Loucy (cell line): ENCODE measurements around the gene AGAP1.

Experiments used
- H2AFZ ChIP-seq: fragments of 200-600 bp; sonication (generic); 2 replicates; pipeline ENCODE4 v1.6.0; 2016; ENCODE audit warnings: antibody characterized with exemption, mild to moderate bottlenecking, low read length, moderate library complexity
- H3F3A ChIP-seq: fragments of 200-600 bp; 2 replicates; pipeline ENCODE4 v1.6.0; 2016; ENCODE audit warnings: antibody characterized with exemption, low read depth, mild to moderate bottlenecking
- H3K27me3 ChIP-seq: fragments of 200-600 bp; sonication (generic); 2 replicates; pipeline ENCODE4 v1.6.1; 2014; ENCODE audit warnings: low read length, mild to moderate bottlenecking; ENCODE audit not compliant: insufficient read depth, poor library complexity, severe bottlenecking
- H3K36me3 ChIP-seq: fragments of 200-600 bp; sonication (generic); 2 replicates; pipeline ENCODE4 v1.6.1; 2016; ENCODE audit warnings: low read length; ENCODE audit not compliant: insufficient read depth
- H3K4me1 ChIP-seq: fragments of 200-600 bp; sonication (generic); 2 replicates; pipeline ENCODE4 v1.5.1; 2014; ENCODE audit warnings: low read length, mild to moderate bottlenecking; ENCODE audit not compliant: insufficient read depth, poor library complexity, severe bottlenecking
- H3K4me2 ChIP-seq: fragments of 200-600 bp; sonication (generic); 2 replicates; pipeline ENCODE4 v1.6.0; 2014; ENCODE audit warnings: antibody characterized with exemption, low read length, low read depth, mild to moderate bottlenecking; ENCODE audit not compliant: poor library complexity, severe bottlenecking
- H3K4me3 ChIP-seq: fragments of 200-600 bp; sonication (generic); 2 replicates; pipeline ENCODE4 v1.5.1; 2014; ENCODE audit warnings: low read length, mild to moderate bottlenecking, mixed read lengths; ENCODE audit not compliant: poor library complexity, severe bottlenecking
- H3K79me2 ChIP-seq: fragments of 200-600 bp; sonication (generic); 2 replicates; pipeline ENCODE4 v1.6.1; 2014; ENCODE audit warnings: low read length; ENCODE audit not compliant: insufficient read depth
- H3K9ac ChIP-seq: fragments of 200-600 bp; sonication (generic); 2 replicates; pipeline ENCODE4 v1.6.0; 2014; ENCODE audit warnings: mild to moderate bottlenecking, low read depth, low read length, moderate library complexity; ENCODE audit not compliant: poor library complexity, severe bottlenecking
- H3K9me2 ChIP-seq: fragments of 200-600 bp; sonication (generic); replicated peaks from 2 replicates; pipeline ENCODE4 v1.6.1; 2016; ENCODE audit warnings: low read depth, low read length, mixed read lengths
- H3K9me3 ChIP-seq: fragments of 200-600 bp; sonication (generic); 2 replicates; pipeline ENCODE4 v1.6.1; 2014; ENCODE audit warnings: mild to moderate bottlenecking, antibody characterized with exemption, low read length, low read depth; ENCODE audit not compliant: insufficient read depth
- H4K20me1 ChIP-seq: fragments of 200-600 bp; sonication (generic); 2 replicates; pipeline ENCODE4 v1.6.0; 2014; ENCODE audit warnings: antibody characterized with exemption, low read length, mild to moderate bottlenecking; ENCODE audit not compliant: insufficient read depth, poor library complexity, severe bottlenecking
- EZH2phosphoT487 ChIP-seq: fragments of 200-600 bp; IDR thresholded peaks from 2 replicates; pipeline ENCODE4 v1.6.1; 2018; ENCODE audit warnings: antibody characterized with exemption, mild to moderate bottlenecking, moderate library complexity, borderline replicate concordance
- TF ChIP-seq, protein P1 (sequence below): fragments of 200-600 bp; sonication (generic); conservative IDR thresholded peaks from 2 replicates; pipeline ENCODE4 v1.5.1; 2014; ENCODE audit warnings: mild to moderate bottlenecking, antibody characterized with exemption, low read length

Gene AGAP1

DNA sequence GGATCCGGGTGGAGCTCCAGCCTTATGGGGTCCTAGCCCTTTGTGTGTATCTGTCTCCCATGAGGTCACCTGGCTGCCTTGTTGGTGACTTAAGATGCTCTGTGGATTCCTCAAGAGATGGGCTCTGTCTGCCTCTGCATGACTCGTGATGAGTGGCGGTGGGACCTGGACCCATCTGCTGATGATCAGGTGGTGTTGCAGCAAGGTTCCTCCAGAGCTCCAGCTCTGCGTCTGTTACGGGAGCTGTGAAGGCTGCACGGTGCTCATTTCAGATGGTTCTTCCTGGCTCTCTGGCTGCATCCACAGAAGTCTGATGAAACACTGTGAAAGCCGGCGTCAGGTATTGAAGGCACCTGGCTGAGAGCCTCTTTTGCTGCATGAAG lies 2.4 kb downstream of the AGAP1 start:
- Histone ChIP-seq H3K4me1 (peaks cover 3% of the 10 kb centered on the region), H3K9ac (no peak overlapping the region), H3K4me3 (no peak overlapping the region), H3K9me3 (peaks cover 5% of the 10 kb centered on the region; the same call in 1 of the 2 replicates), H3K36me3 (no peaks in the 10 kb centered on the region), H4K20me1 (no peaks in the 10 kb centered on the region), H3K79me2 (no peaks in the 10 kb centered on the region), H3K9me2 (no peaks in the 10 kb centered on the region), H3K27me3 (no peaks in the 10 kb centered on the region), H3K4me2 (no peak overlapping the region), H2AFZ (no peak overlapping the region), H3F3A (no peaks in the 10 kb centered on the region)
- no peak for TF ChIP-seq EZH2phosphoT487
- TF ChIP-seq, protein P1, sequence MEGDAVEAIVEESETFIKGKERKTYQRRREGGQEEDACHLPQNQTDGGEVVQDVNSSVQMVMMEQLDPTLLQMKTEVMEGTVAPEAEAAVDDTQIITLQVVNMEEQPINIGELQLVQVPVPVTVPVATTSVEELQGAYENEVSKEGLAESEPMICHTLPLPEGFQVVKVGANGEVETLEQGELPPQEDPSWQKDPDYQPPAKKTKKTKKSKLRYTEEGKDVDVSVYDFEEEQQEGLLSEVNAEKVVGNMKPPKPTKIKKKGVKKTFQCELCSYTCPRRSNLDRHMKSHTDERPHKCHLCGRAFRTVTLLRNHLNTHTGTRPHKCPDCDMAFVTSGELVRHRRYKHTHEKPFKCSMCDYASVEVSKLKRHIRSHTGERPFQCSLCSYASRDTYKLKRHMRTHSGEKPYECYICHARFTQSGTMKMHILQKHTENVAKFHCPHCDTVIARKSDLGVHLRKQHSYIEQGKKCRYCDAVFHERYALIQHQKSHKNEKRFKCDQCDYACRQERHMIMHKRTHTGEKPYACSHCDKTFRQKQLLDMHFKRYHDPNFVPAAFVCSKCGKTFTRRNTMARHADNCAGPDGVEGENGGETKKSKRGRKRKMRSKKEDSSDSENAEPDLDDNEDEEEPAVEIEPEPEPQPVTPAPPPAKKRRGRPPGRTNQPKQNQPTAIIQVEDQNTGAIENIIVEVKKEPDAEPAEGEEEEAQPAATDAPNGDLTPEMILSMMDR: no peak

DNA sequence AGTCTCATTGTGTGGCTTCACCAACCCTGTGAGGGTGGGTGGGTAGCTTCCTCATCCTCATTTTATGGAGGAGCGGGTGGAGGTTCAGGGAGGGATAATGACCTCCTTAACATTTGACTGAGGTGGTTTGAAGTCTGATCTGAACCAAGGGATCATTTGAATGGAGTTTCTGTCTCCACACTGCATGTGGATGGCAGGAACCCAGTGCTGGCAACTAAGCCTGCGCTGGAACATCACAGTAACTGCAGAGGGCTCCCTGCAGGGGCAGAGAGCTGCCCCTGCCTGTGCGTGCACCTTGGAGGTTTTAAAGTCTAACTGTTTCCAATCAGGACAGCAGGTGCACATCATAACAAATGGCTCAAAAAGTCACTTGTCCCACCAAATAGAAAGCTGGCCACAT lies 3.3 kb downstream of the AGAP1 start:
- Histone ChIP-seq H3K79me2 (no peaks in the 10 kb centered on the region), H2AFZ (no peak overlapping the region), H3K9me3 (peaks cover 5% of the 10 kb centered on the region; the same call in 1 of the 2 replicates), H3K9me2 (no peaks in the 10 kb centered on the region), H3K4me2 (no peak overlapping the region), H3K36me3 (no peaks in the 10 kb centered on the region), H3K27me3 (no peaks in the 10 kb centered on the region), H3K9ac (no peak overlapping the region), H3K4me1 (peaks cover 12% of the 10 kb centered on the region), H3F3A (no peaks in the 10 kb centered on the region), H3K4me3 (no peak overlapping the region), H4K20me1 (no peaks in the 10 kb centered on the region)
- TF ChIP-seq, protein P1: no peak
- TF ChIP-seq EZH2phosphoT487: no peak

DNA sequence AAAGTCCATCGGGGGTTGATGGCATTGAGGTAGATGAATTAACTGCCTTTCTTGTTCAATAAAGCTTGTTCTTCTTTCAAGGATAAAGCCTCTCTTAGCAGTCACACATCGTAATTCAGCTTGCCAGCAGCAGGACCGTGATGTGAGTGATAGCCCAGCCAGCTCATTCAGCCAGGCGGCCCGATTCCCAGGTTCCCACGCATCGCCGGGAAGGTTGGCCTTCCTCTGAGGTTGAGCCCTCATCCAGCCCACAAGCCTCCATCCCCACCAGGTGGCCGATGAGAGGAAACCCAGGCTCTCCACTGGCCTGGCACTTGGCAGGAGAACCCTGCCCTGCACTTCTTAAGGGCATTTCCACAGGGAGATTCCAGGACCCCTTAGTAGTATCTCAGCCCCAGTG lies 4.7 kb downstream of the AGAP1 start:
- TF ChIP-seq EZH2phosphoT487: no peak
- TF ChIP-seq, protein P1: no peak
- Histone ChIP-seq H3K27me3 (no peaks in the 10 kb centered on the region), H2AFZ (no peak overlapping the region), H3K4me2 (no peak overlapping the region), H4K20me1 (no peaks in the 10 kb centered on the region), H3K9me2 (no peaks in the 10 kb centered on the region), H3K79me2 (no peaks in the 10 kb centered on the region), H3F3A (no peaks in the 10 kb centered on the region), H3K9ac (no peak overlapping the region), H3K4me3 (no peak overlapping the region), H3K36me3 (no peaks in the 10 kb centered on the region), H3K9me3 (no peaks in the 10 kb centered on the region), H3K4me1 (peaks cover 12% of the 10 kb centered on the region)
